Trophoblast cell (in vitro differentiated cells and primary cell): ENCODE data around the gene TTC39B.

Experiments used
- DNase-seq, 2 donors: peaks; one replicate each; pipeline ENCODE4 v3.0.0-alpha.2; 2016
- H2AFZ ChIP-seq: 2 replicates; pipeline ENCODE4 v1.6.1; 2013; ENCODE audit warnings: low read length, moderate library complexity, mild to moderate bottlenecking; ENCODE audit not compliant: insufficient read depth, poor library complexity
- H2AK5ac ChIP-seq: 2 replicates; pipeline ENCODE4 v1.6.1; 2013; ENCODE audit warnings: mild to moderate bottlenecking, low read length
- H2BK120ac ChIP-seq: 2 replicates; pipeline ENCODE4 v1.6.1; 2013; ENCODE audit warnings: low read length, mild to moderate bottlenecking, moderate library complexity; ENCODE audit not compliant: insufficient read depth, poor library complexity
- H2BK12ac ChIP-seq: 2 replicates; pipeline ENCODE4 v1.6.1; 2013; ENCODE audit warnings: mild to moderate bottlenecking, low read length, moderate library complexity
- H2BK5ac ChIP-seq: 2 replicates; pipeline ENCODE4 v1.6.1; 2013; ENCODE audit warnings: low read length, low read depth, moderate library complexity, mild to moderate bottlenecking; ENCODE audit not compliant: poor library complexity
- H3K14ac ChIP-seq: 2 replicates; pipeline ENCODE4 v1.6.1; 2013; ENCODE audit warnings: mild to moderate bottlenecking, low read length
- H3K18ac ChIP-seq: 2 replicates; pipeline ENCODE4 v1.6.1; 2013; ENCODE audit warnings: mild to moderate bottlenecking, low read length
- H3K23ac ChIP-seq: 2 replicates; pipeline ENCODE4 v1.6.1; 2013; ENCODE audit warnings: low read length
- H3K27ac ChIP-seq: 2 replicates; pipeline ENCODE4 v1.5.1; 2013; ENCODE audit warnings: low read depth, mild to moderate bottlenecking, inconsistent platforms, low read length, moderate library complexity
- H3K27me3 ChIP-seq: 2 replicates; pipeline ENCODE4 v1.6.1; 2013; ENCODE audit warnings: inconsistent platforms, mild to moderate bottlenecking, low read length, moderate library complexity; ENCODE audit not compliant: insufficient read depth
- H3K36me3 ChIP-seq, 2 experiments: 1 replicate in 1 of 2; 2 replicates in 1 of 2; pipeline ENCODE4 v1.6.1; 2013; ENCODE audit warnings: low read length in 2 of 2, mild to moderate bottlenecking in 2 of 2, moderate library complexity in 1 of 2; ENCODE audit not compliant: insufficient read depth in 2 of 2, control insufficient read depth in 1 of 2
- H3K4ac ChIP-seq: 2 replicates; pipeline ENCODE4 v1.6.1; 2013; ENCODE audit warnings: low read depth, mild to moderate bottlenecking, low read length, moderate library complexity
- H3K4me1 ChIP-seq, 2 experiments: 1 replicate in 1 of 2; 2 replicates in 1 of 2; pipeline ENCODE4 v1.6.1; 2013; ENCODE audit warnings: low read length in 2 of 2, mild to moderate bottlenecking in 2 of 2, moderate library complexity in 1 of 2; ENCODE audit not compliant: insufficient read depth in 2 of 2, control insufficient read depth in 1 of 2
- H3K4me2 ChIP-seq: 2 replicates; pipeline ENCODE4 v1.6.1; 2013; ENCODE audit warnings: inconsistent platforms, mild to moderate bottlenecking, low read length, moderate library complexity
- H3K4me3 ChIP-seq: 2 replicates; pipeline ENCODE4 v1.5.1; 2013; ENCODE audit warnings: mild to moderate bottlenecking, low read depth, low read length, inconsistent platforms
- H3K79me1 ChIP-seq: one replicate; pipeline ENCODE4 v1.6.1; 2013; ENCODE audit warnings: low read length
- H3K79me2 ChIP-seq: 2 replicates; pipeline ENCODE4 v1.6.1; 2013; ENCODE audit warnings: low read length, mild to moderate bottlenecking; ENCODE audit not compliant: control insufficient read depth, insufficient read depth, poor library complexity
- H3K9ac ChIP-seq: 2 replicates; pipeline ENCODE4 v1.6.1; 2013; ENCODE audit warnings: mild to moderate bottlenecking, low read length
- H3K9me3 ChIP-seq: 2 replicates; pipeline ENCODE4 v1.6.1; 2013; ENCODE audit warnings: low read depth, mild to moderate bottlenecking, control low read depth, inconsistent platforms, low read length; ENCODE audit not compliant: insufficient read depth
- H4K12ac ChIP-seq: 2 replicates; pipeline ENCODE4 v1.6.1; 2013; ENCODE audit warnings: low read depth, mild to moderate bottlenecking, low read length, moderate library complexity
- H4K8ac ChIP-seq: 2 replicates; pipeline ENCODE4 v1.6.1; 2013; ENCODE audit warnings: low read depth, mild to moderate bottlenecking, low read length, moderate library complexity
- H4K91ac ChIP-seq: one replicate; pipeline ENCODE4 v1.6.1; 2013; ENCODE audit warnings: low read depth, mild to moderate bottlenecking, low read length, moderate library complexity
- WGBS: extraction: QIAGEN DNeasy Blood & Tissue Kit; methylation state at CpG from one replicate; pipeline ENCODE4 v1.1.7; 2013; ENCODE audit warnings: missing lambda C conversion rate; ENCODE audit not compliant: insufficient read length, insufficient coverage; ENCODE audit errors: extremely low coverage; 5-methylcytosine and 5-hydroxymethylcytosine counted together

The TTC39B gene

DNA sequence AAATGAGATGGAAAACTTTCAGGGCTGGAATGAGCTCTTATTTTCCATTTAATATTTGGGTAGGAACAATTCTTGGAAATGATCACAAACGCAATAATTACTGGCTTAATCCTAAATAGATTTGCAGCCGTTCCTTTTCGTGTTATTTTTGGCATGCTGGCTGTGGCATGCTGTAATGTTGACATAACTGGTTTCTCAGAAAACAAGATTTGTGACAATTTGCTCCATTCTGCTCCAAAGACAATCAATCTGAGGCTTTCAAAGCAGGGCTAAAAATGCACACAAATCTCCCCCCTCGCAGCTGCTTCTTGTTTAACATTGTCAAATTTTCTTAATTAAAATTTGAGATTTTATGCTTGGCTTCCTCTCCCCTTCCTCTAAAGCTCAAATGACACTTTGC lies 151.2 kb downstream of the TTC39B start:
- Histone ChIP-seq H4K91ac (no peak overlapping the region), H3K27me3 (no peaks in the 10 kb centered on the region), H2BK5ac (no peak overlapping the region), H3K4me2 (no peak overlapping the region), H3K4ac (no peak overlapping the region), H2AFZ (no peak overlapping the region), H4K8ac (no peak overlapping the region), H3K14ac (no peak overlapping the region), H3K79me1 (no peaks in the 10 kb centered on the region), H3K79me2 (no peaks in the 10 kb centered on the region), H3K4me3 (no peak overlapping the region), H4K12ac (no peak overlapping the region), H3K18ac (no peak overlapping the region), H3K27ac (no peak overlapping the region), H2BK12ac (no peak overlapping the region), H3K23ac (no peak overlapping the region), H3K9me3 (no peaks in the 10 kb centered on the region), H3K4me1 (peaks cover 0 to 3% of the 10 kb centered on the region in 2 experiments), H2AK5ac (no peak overlapping the region), H2BK120ac (no peak overlapping the region), H3K9ac (no peak overlapping the region), H3K36me3 (no peaks in the 10 kb centered on the region)
- DNase-seq: peak; percentile 18 to 74
- no CpG with 5 or more reads among the region's 4 CpGs for WGBS

- no peak overlapping the region for H2BK12ac ChIP-seq
- H3K9me3 ChIP-seq: no peaks in the 10 kb centered on the region
- no peak overlapping the region for H2BK5ac ChIP-seq
- no peak overlapping the region for H3K9ac ChIP-seq
- no peaks in the 10 kb centered on the region for H3K79me1 ChIP-seq
- no peak overlapping the region for H2AK5ac ChIP-seq
- H4K12ac ChIP-seq: no peak overlapping the region
- no peak overlapping the region for H4K91ac ChIP-seq
- H2BK120ac ChIP-seq: no peak overlapping the region
- H3K36me3 ChIP-seq: no peaks in the 10 kb centered on the region
- no peaks in the 10 kb centered on the region for H3K79me2 ChIP-seq
- no peak overlapping the region for H2AFZ ChIP-seq
- DNase-seq: no peak
- H3K27me3 ChIP-seq: no peaks in the 10 kb centered on the region
- H4K8ac ChIP-seq: no peak overlapping the region
- no peak overlapping the region for H3K27ac ChIP-seq
- H3K4ac ChIP-seq: no peak overlapping the region
- no peak overlapping the region for H3K4me3 ChIP-seq
- H3K4me1 ChIP-seq: peaks cover 0 to 3% of the 10 kb centered on the region in 2 experiments
- no peak overlapping the region for H3K14ac ChIP-seq
- no peak overlapping the region for H3K4me2 ChIP-seq
- no CpG with 5 or more reads among the region's 4 CpGs for WGBS
- no peak overlapping the region for H3K23ac ChIP-seq
- no peak overlapping the region for H3K18ac ChIP-seq
Measured at GRCh38 chr9:15155323-15155722, 151.7 kb downstream of the TTC39B start.

GRCh38 chr9:15154677-15155076 lies 152.3 kb downstream of the TTC39B start:
- no peaks in the 10 kb centered on the region for H3K27me3 ChIP-seq
- H3K27ac ChIP-seq: no peak overlapping the region
- peak overlapping the region; percentile 13 for H2BK5ac ChIP-seq
- no peak overlapping the region for H3K23ac ChIP-seq
- no peak overlapping the region for H3K4me3 ChIP-seq
- H3K36me3 ChIP-seq: no peaks in the 10 kb centered on the region
- H3K9ac ChIP-seq: no peak overlapping the region
- no peak overlapping the region for H3K18ac ChIP-seq
- no peak overlapping the region for H2AFZ ChIP-seq
- no peak for DNase-seq
- H3K14ac ChIP-seq: no peak overlapping the region
- H4K8ac ChIP-seq: no peak overlapping the region
- no peaks in the 10 kb centered on the region for H3K9me3 ChIP-seq
- H3K79me1 ChIP-seq: no peaks in the 10 kb centered on the region
- H4K12ac ChIP-seq: no peak overlapping the region
- H3K4me1 ChIP-seq: peaks cover 0 to 3% of the 10 kb centered on the region in 2 experiments
- H2AK5ac ChIP-seq: no peak overlapping the region
- no peaks in the 10 kb centered on the region for H3K79me2 ChIP-seq
- no peak overlapping the region for H2BK120ac ChIP-seq
- no peak overlapping the region for H2BK12ac ChIP-seq
- H4K91ac ChIP-seq: no peak overlapping the region
- no peak overlapping the region for H3K4ac ChIP-seq
- WGBS: no CpG with 5 or more reads among the region's 4 CpGs
- H3K4me2 ChIP-seq: no peak overlapping the region

- H3K23ac ChIP-seq: no peak overlapping the region
- H3K18ac ChIP-seq: no peak overlapping the region
- no peak overlapping the region for H3K9ac ChIP-seq
- DNase-seq: no peak
- no peak overlapping the region for H4K8ac ChIP-seq
- no peaks in the 10 kb centered on the region for H3K36me3 ChIP-seq
- H3K4ac ChIP-seq: no peak overlapping the region
- no peaks in the 10 kb centered on the region for H3K27me3 ChIP-seq
- no peak overlapping the region for H2AK5ac ChIP-seq
- peaks cover 0 to 3% of the 10 kb centered on the region in 2 experiments for H3K4me1 ChIP-seq
- no peak overlapping the region for H2BK12ac ChIP-seq
- no peak overlapping the region for H3K14ac ChIP-seq
- H3K4me3 ChIP-seq: no peak overlapping the region
- H3K79me2 ChIP-seq: no peaks in the 10 kb centered on the region
- H2BK5ac ChIP-seq: no peak overlapping the region
- H3K79me1 ChIP-seq: no peaks in the 10 kb centered on the region
- WGBS: no CpG with 5 or more reads among the region's 3 CpGs
- H4K91ac ChIP-seq: no peak overlapping the region
- no peak overlapping the region for H4K12ac ChIP-seq
- H3K27ac ChIP-seq: no peak overlapping the region
- H2BK120ac ChIP-seq: no peak overlapping the region
- H3K9me3 ChIP-seq: no peaks in the 10 kb centered on the region
- H3K4me2 ChIP-seq: no peak overlapping the region
- no peak overlapping the region for H2AFZ ChIP-seq
Measured at GRCh38 chr9:15153961-15154360, 153.1 kb downstream of the TTC39B start.
